NK-92 treated with Interleukin-12 subunit alpha and Interleukin-12 subunit beta, amount 100 ng/mL, for 24 hours (cell line): ENCODE data around the gene IFNA2.
"Not testable (repeated sequence)": the region's sequence is repeated elsewhere in the genome, so short reads cannot be mapped to it uniquely, and the experiment has no call there.

ENCODE experiments used
- DNase-seq: peaks from one replicate; lab custom pipeline; 2025; lab: John Stamatoyannopoulos, UW

The IFNA2 gene

GRCh38 chr9:21385131-21385670 is at the start of gene IFNA2:
TSS of gene IFNA2 (minus strand) at chr9:21385398. CDS start at chr9:21385329, 69 bp downstream.
- no peak for DNase-seq

GRCh38 chr9:21435015-21435383 is 49.8 kb upstream of the IFNA2 start:
- DNase-seq: not testable (repeated sequence)

- no peak for DNase-seq
These were observed 49.2 kb upstream of the IFNA2 start for GRCh38 chr9:21434202-21435014.

GRCh38 chr9:21432672-21433425 is 47.7 kb upstream of the IFNA2 start:
- DNase-seq: no peak

GRCh38 chr9:21429191-21429590 is 44.0 kb upstream of the IFNA2 start:
- no peak for DNase-seq

- no peak for DNase-seq
These were observed 43.0 kb upstream of the IFNA2 start for GRCh38 chr9:21428235-21428634.

- no peak for DNase-seq
These were observed 30.5 kb upstream of the IFNA2 start for GRCh38 chr9:21415493-21416267.

GRCh38 chr9:21414220-21414940 is 29.2 kb upstream of the IFNA2 start:
- DNase-seq: no peak

GRCh38 chr9:21413624-21414023 is 28.4 kb upstream of the IFNA2 start:
- no peak for DNase-seq

- DNase-seq: no peak
These were observed 28.0 kb upstream of the IFNA2 start for GRCh38 chr9:21413151-21413550.

GRCh38 chr9:21412107-21412506 is 26.9 kb upstream of the IFNA2 start:
- DNase-seq: no peak

- DNase-seq: no peak
These were observed 23.6 kb upstream of the IFNA2 start, which contains the start of gene IFNA8 for GRCh38 chr9:21408817-21409216. TSS of gene IFNA8 (plus strand) at chr9:21409117. CDS start at chr9:21409177, 60 bp downstream.

GRCh38 chr9:21404146-21404545 is 18.9 kb upstream of the IFNA2 start:
- no peak for DNase-seq

- DNase-seq: no peak
These were observed 17.4 kb upstream of the IFNA2 start for GRCh38 chr9:21402386-21403251.

- no peak for DNase-seq
These were observed 14.8 kb upstream of the IFNA2 start for GRCh38 chr9:21399956-21400355.

GRCh38 chr9:21398955-21399489 is 13.8 kb upstream of the IFNA2 start:
- DNase-seq: no peak

GRCh38 chr9:21395778-21396717 is 10.8 kb upstream of the IFNA2 start:
- DNase-seq: peak; percentile 32

GRCh38 chr9:21392270-21392669 is 7.1 kb upstream of the IFNA2 start:
- DNase-seq: no peak

GRCh38 chr9:21383627-21384026 is 1.6 kb downstream of the IFNA2 start:
- no peak for DNase-seq
